Prostate gland (tissue), 2 donors: ENCODE data around the gene MYD88. TPM values are rescaled to one million over a fixed set of nuclear protein-coding genes. Genes with fewer than 3 reads are reported as not detected.

ENCODE experiments used
- DNase-seq: peaks from one replicate; pipeline ENCODE4 v3.0.0-alpha.2; 2019; ENCODE audit warnings: low spot score
- H3K27ac ChIP-seq, 2 donors: fragments of 200-600 bp; sonication (generic); 2 replicates each; pipeline ENCODE4 v1.5.1; 2017 to 2019
- H3K27me3 ChIP-seq: fragments of 200-600 bp; sonication (generic); replicated peaks from 2 replicates; pipeline ENCODE4 v1.5.1; 2019; ENCODE audit not compliant: insufficient read depth
- H3K36me3 ChIP-seq, 2 donors: fragments of 200-600 bp; sonication (generic); 1 replicate in 1 of 2; 2 replicates in 1 of 2; pipeline versions ENCODE4 v1.5.1 to v1.8.1; 2017 to 2019
- H3K4me1 ChIP-seq: fragments of 200-600 bp; sonication (generic); replicated peaks from 2 replicates; pipeline ENCODE4 v1.5.1; 2019
- H3K4me3 ChIP-seq, 2 donors: fragments of 200-600 bp; sonication (generic); 2 replicates each; pipeline ENCODE4 v1.5.1; 2017 to 2019
- H3K9me3 ChIP-seq: fragments of 200-600 bp; sonication (generic); 2 replicates; pipeline ENCODE4 v1.5.1; 2017
- POLR2A ChIP-seq: fragments of 450-650 bp; IDR thresholded peaks from one replicate; pipeline ENCODE4 v1.6.1; 2016; ENCODE audit warnings: antibody characterized with exemption, mild to moderate bottlenecking
- POLR2AphosphoS5 ChIP-seq: sonication (generic); formaldehyde crosslinking; IDR thresholded peaks from one replicate; pipeline ENCODE4 v1.6.1; 2017; ENCODE audit warnings: antibody characterized with exemption
- WGBS: methylation state at CpG from one replicate; pipeline ENCODE4 v1.1.5; 2018; 5-methylcytosine and 5-hydroxymethylcytosine counted together
- intact Hi-C: fragments of 100-400 bp; cut with DNase I; formaldehyde crosslinking; loops from one replicate; pipeline ENCODE4 v1.14.2; 2022
- total RNA-seq, 2 donors: library from RNA; depleted of rRNA; stranded (reverse); fragments of >200 nt; gene quantifications; one replicate each; pipeline ENCODE4 v1.1.0, GENCODE V29; 2016
- TF ChIP-seq, protein P1 (sequence below), 4 experiments: fragments of 200-600 bp in 2 of 4; fragments of 450-650 bp in 2 of 4; sonication (generic) in 2 of 4; IDR thresholded peaks; 1 replicate in 3 of 4; 2 replicates in 1 of 4; pipeline ENCODE4 v1.5.1; 2016 to 2019; ENCODE audit warnings: antibody characterized with exemption in 4 of 4, mild to moderate bottlenecking in 2 of 4, moderate library complexity in 2 of 4

Gene MYD88
- total RNA-seq, 2 donors from 2014 or later = 21.4 to 30.8 TPM

DNA sequence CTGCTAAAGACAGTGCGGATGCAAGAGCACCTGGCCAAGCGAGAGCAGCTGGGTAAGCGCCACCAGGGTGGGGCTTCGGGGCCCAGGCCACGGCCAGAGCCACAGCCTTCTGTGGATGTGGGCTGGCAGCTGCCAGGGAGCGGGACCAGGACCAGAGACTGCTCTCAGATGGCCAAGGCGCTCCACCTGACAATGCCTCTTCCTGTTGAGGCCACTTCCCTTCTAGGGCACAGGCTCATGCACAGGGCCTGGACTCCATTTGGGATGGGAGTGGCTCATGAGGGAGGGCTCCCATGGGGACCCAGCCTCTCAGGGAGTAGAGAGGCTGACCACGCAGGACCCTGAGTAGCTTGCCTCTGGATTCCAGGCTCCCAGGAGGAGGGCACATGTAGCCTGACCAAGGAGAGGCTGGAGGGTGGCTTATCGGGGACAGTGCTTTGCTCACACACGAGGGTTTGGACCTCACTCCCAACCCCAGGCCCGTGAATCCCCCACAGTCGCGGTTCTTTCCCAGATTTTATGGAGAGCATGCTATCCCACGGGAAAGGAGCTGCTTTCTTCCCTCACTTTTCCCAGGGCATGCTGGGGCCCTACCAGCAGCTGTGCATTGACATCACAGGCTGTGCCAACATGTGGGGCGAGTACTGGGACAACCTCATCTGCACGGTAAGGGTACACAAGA, 26.6 kb upstream of the MYD88 start:
- H3K27me3 ChIP-seq = no peaks in the 10 kb centered on the region
- WGBS = 76% methylated on average over 15 of the region's 16 CpGs
- intact Hi-C loops = no loop called here
- H3K4me1 ChIP-seq = no peaks in the 10 kb centered on the region
- TF ChIP-seq POLR2A (no peak), POLR2AphosphoS5 (no peak)
- TF ChIP-seq, protein P1, sequence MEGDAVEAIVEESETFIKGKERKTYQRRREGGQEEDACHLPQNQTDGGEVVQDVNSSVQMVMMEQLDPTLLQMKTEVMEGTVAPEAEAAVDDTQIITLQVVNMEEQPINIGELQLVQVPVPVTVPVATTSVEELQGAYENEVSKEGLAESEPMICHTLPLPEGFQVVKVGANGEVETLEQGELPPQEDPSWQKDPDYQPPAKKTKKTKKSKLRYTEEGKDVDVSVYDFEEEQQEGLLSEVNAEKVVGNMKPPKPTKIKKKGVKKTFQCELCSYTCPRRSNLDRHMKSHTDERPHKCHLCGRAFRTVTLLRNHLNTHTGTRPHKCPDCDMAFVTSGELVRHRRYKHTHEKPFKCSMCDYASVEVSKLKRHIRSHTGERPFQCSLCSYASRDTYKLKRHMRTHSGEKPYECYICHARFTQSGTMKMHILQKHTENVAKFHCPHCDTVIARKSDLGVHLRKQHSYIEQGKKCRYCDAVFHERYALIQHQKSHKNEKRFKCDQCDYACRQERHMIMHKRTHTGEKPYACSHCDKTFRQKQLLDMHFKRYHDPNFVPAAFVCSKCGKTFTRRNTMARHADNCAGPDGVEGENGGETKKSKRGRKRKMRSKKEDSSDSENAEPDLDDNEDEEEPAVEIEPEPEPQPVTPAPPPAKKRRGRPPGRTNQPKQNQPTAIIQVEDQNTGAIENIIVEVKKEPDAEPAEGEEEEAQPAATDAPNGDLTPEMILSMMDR (IDR thresholded peaks at IDR 0.05) = no peak
- no peaks in the 10 kb centered on the region for H3K36me3 ChIP-seq
- H3K9me3 ChIP-seq = no peaks in the 10 kb centered on the region
- no peak overlapping the region for H3K27ac ChIP-seq
- DNase-seq = no peak
- H3K4me3 ChIP-seq = no peak overlapping the region

DNA sequence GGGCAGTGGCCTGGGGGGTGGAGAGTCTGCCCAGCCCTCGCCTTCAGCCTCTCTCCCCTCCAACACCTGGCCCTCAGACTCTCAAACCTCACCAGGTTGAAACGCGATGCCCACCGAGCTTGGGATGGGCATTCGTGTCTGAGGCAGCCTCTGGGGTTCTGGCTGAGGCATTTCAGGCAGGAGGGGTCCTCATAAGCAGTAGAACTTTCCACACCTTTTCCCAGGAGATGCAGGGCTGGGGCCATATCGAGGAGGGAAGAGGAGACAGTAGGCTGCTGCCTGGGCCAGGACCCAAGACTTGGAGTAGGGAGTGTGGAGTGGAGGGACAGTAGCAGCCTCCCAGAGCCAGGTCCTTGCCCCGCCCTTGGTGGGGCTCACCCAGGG, 26.1 kb upstream of the MYD88 start:
- no peak for DNase-seq
- Histone ChIP-seq H3K9me3 (no peaks in the 10 kb centered on the region), H3K36me3 (no peaks in the 10 kb centered on the region), H3K27me3 (no peaks in the 10 kb centered on the region), H3K4me1 (no peaks in the 10 kb centered on the region), H3K4me3 (no peak overlapping the region), H3K27ac (no peak overlapping the region)
- TF ChIP-seq POLR2AphosphoS5 (no peak), POLR2A (no peak)
- TF ChIP-seq, protein P1 (IDR thresholded peaks at IDR 0.05) = no peak
- intact Hi-C loops = no loop called here
- WGBS = 84% methylated on average over 7 of the region's 7 CpGs

DNA sequence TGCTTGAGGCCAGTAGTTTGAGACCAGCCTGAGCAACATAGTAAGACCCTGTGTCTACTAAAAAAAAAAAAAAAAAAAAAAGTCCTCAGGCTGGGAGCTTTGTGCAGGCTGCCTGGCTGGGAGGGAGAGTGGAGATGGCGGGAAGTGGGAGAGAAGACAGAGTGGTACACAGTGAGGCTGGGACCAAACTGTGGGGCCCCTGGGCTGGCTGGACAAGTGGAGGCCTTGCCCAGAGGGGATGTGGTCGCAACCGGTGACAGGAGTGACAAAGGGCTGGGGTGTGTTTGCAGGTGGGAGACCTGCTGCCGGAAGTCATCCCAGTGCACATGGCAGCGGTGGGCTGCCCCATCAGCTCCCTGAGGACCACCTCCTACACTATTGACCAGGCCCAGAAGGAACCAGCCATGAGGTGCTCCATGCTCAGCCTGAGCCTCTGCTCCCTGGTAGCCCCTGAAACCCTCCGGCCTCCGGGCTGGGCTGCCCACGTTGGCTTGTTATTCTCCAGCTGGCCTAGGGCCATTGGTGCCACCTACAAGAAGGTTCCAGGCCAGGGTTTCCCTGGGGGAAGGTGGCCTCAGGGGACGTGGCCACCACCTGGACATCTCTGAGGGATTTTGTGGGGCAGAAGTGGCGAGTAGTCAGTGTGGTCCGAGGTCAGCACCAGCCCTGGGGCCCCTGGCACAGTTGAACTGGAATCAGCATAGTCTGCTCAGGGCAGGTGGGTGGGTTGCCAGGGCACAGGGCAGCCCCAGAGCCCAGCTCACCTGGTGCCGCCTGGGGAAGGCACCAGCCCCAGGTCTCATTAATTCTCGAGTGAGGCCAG, 24.2 kb upstream of the MYD88 start:
- H3K4me1 ChIP-seq = no peaks in the 10 kb centered on the region
- 88% methylated on average over 13 of the region's 13 CpGs for WGBS
- intact Hi-C loops = no loop called here
- H3K27me3 ChIP-seq = no peaks in the 10 kb centered on the region
- DNase-seq = no peak
- H3K4me3 ChIP-seq = no peak overlapping the region
- H3K27ac ChIP-seq = no peak overlapping the region
- H3K9me3 ChIP-seq = no peaks in the 10 kb centered on the region
- TF ChIP-seq, protein P1 (IDR thresholded peaks at IDR 0.05) = no peak
- no peaks in the 10 kb centered on the region for H3K36me3 ChIP-seq

DNA sequence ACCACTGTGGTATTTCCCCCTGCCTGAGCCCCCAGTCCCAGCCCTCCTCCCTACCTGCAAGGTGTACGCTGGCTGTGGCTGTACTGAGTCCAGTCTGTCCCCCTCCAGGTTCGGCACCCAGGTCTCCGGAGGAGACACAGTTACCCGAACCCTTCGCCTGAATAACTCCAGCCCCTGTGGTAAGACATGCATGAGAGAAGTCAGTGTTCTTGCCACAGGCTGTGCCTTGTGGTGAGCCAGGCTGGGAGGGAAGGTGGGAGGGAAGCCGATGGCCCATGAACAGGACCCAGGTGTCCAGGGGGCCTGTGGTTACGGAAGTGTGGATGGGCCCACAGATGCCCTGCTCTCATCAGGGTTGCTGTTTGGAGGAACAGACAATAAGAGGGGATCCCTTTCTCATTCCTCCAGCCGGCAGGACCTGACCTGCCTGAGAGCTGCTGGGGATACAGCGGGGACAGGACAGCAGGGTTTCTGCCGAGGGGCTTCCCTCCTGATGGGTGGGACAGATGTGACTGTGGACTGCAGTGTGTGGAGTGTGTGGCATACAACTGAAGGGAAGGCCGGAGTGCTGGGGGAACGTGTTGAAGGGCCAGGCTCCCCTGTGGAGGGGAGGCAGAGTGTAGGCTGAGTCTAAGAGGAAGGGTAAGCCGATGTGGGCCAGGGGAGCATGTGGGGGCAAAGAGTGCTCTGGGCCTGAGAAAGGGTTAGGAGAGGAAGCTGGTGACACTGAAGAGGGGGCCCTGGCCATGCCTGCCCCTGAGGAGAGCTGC, 23.4 kb upstream of the MYD88 start:
- intact Hi-C loops = loop anchor here (5.0 kb wide), 1 partner anchor 232 kb away; the partner anchor contains the start of gene XYLB
- Histone ChIP-seq H3K4me3 (no peak overlapping the region), H3K9me3 (no peaks in the 10 kb centered on the region), H3K27ac (no peak overlapping the region), H3K36me3 (no peaks in the 10 kb centered on the region), H3K27me3 (no peaks in the 10 kb centered on the region), H3K4me1 (no peaks in the 10 kb centered on the region)
- no peak for DNase-seq
- WGBS = 80% methylated on average over 13 of the region's 13 CpGs
- TF ChIP-seq, protein P1 (IDR thresholded peaks at IDR 0.05) = no peak
- TF ChIP-seq POLR2A (no peak), POLR2AphosphoS5 (no peak)
